Measurements from ENCODE around the gene EVPLL.
A peak's percentile ranks its signal among the peaks of the same experiment; 100 is the strongest.
"Not testable (repeated sequence)": the region's sequence is repeated elsewhere in the genome, so short reads cannot be mapped to it uniquely, and the experiment has no call there.

Gene EVPLL

DNA sequence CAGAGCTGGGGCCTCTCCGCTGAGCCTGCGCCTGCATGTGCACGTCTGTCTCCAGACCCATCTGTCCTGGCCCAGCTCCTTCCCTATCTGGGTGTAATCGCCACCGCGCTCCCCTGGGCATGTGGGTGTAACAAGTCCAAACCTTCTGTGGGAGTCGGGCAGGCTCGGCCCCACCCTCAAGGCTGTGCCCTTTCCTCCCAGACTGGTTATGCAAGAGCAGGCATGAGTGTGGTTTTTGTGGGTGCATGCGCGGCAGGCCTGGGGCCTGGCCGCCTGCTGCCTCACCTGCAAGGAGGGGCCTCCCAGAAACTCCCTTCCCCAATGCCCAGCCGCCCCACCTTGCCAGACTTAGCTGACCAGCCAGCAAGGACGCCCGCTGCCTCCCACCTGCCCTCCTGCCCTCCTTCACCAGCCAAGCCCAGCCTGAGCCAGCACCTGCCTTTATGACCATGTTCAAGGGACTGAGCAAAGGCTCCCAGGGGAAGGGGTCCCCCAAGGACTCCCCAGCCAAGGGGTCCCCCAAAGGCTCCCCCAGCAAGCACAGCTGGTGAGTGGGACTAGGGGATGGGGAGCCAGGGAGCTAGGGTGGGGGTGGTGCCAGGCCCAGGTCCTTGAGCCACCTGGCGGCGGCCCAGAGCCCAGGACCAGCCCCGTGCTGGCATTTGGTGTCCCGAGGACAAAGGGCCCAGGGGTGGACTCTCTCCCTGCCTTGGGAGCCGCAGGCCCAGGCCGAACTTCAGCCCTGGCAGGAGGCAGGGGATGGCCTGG lies at the start of gene EVPLL:
Gene EVPLL, plus strand, starts transcription at position 342 of the 768 bp plus-strand sequence. CDS start 3,160 bp downstream, outside the sequence.
- DNase-seq = no peak

DNA sequence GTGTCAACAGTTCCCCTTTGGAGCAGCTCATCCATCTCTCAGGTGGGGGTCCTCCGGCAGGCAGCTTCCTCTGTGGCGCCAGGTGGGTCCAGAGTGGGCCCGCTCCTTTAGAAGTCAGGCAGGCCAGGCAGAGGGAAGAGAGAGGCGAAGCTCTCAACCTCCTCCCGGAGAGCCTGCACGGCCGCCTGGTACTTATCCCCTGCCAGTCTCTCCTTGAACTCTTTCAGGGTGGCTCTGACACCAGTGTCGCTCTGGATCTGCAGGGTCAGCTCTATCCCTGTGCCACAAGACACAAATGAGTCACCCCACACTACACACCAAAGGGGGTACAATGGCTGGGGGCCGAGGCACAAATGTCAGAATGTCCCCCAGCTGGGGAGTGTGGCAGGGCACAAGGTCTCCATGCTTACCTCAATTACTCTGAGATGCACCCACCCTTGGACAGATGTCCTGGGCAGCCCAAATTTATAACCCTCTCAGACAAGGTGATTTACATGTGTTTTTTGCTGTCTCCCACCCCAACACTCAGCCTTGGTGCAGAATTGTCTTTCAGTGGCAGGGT lies 48.9 kb upstream of the EVPLL start:
- DNase-seq = no peak

DNA sequence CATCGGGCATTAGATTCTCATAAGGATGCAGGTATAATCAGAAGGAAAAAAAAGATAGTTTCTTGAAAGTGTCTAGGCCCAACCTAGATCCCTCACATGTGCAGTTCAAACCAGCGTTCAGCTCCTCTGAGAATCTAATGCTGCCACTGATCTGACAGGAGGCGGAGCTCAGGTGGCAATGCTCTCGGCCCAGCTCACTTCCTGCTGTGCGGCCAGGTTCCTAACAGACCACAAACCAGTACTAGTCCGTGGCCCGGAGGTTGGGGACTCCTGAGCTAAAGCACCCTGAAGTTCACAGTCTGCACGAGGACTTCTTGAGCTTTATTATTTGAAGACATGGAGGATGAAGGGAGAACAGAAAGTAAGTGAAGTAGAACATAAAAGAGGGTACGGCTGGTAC lies 45.7 kb upstream of the EVPLL start:
- no peak for DNase-seq

DNA sequence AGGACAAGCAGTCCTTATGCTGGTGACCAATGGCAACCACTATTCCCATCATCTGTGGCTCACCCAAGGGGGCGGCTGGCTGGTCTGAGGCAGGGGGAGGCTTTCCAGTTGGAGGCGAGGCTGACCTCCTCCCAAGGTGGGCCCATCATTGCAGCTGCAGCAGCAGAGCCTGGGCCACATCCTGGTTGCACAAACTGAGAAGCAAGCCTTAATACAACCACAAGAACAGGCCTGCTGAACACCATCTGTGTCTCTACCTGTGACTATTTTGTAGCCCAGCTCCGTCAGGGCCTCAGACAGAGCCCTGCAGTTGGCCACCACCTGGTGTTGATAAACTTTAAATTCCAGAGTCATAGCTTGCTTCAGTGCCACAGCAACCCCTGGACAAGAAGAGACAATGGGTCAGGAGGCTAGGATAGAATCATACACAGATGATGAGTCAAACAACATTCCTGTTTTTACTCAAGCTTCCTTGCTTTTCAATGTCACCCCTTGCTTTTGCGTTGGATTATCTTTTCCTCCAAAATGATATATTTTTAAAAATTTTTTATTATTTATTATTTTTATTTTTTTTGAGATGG lies 44.6 kb upstream of the EVPLL start:
- DNase-seq = no peak

DNA sequence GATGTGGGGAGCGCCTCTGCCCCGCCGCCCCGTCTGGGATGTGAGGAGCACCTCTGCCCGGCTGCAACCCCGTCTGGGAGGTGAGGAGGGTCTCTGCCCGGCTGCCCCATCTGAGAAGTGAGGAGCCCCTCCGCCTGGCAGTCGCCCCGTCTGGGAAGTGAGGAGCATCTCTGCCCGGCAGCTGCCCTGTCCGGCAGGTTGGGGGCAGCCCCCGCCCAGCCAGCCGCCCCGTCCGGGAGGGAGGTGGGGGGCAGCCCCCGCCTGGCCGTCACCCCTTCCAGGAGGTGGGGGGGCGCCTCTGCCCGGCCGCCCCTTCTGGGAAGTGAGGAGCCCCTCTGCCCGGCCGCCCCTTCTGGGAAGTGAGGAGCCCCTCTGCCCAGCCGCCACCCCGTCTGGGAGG lies 39.4 kb upstream of the EVPLL start:
- not testable (repeated sequence) for DNase-seq

DNA sequence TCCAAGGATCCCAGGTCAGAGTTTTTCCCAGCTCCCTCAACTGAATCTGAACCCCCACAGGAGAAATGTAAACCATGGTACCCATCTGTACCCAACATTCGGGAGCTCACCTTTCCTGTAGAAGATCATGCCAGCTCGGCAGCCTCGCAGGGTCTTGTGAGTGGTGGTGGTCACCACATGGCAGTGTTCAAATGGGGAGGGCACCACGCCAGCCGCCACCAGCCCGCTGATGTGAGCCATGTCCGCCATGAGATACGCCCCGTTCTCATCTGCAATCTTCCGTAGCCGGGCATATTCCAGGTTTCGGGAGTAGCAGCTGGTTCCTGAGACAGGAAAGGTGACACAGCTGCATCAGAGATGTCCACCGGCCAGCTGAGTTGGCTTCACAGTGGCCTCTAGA lies 37.6 kb upstream of the EVPLL start:
- no peak for DNase-seq

DNA sequence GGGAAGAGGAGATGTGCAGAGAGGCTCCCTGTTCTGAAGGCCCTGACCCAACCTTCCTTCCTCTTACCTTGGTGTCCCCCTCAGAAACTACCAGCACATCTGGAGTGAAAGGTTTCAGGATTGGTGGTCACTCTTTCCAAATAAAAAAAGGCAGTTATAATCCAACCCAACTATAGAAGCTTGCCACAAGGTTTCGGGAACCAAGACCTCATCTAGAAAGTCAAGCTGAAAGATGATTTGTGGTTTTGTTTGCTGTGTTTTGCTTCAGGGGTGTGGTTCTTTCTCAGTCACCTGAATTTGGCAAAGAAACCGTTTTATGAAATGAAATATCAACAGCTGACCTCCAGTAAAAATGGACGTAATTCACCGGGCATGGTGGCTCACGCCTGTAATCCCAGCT lies 33.6 kb upstream of the EVPLL start:
- no peak for DNase-seq

DNA sequence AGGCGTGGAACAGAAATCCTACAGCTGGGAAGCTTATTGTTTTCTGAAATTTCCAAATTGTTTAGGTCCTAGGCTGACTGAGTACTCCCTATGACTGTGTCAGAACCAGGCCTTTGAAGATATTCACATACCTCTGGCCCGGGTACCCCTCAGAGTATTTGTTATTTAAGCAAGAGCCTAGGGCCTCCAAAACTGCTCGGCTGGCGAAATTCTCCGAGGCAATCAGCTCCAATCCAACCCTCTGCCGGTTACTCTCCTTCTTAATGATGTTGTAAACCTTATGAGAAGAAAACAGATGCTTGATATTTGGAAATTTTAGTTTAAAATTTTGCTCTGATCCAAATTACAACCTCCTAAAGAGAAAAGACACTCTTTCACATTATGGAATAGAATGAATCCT lies 24.0 kb upstream of the EVPLL start:
- DNase-seq = no peak

DNA sequence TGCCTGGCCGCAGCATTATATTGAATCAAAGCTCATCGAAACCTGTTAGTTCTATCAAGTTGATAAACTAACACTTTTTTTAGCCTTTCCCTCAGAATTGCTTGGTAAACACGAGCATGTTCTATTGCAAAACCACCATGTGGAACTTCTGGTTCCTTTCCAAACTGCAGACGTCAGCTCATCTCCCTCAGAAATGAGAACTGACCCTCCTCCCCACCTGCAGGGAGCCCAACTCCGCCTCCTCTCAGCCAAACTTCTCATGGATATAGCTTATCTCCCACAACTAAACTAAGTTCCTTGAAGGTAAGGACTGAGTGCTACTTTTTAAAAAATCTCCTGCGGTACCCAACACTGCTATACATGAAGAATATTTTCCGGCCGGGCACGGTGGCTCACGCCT lies 21.0 kb upstream of the EVPLL start:
- DNase-seq = no peak

DNA sequence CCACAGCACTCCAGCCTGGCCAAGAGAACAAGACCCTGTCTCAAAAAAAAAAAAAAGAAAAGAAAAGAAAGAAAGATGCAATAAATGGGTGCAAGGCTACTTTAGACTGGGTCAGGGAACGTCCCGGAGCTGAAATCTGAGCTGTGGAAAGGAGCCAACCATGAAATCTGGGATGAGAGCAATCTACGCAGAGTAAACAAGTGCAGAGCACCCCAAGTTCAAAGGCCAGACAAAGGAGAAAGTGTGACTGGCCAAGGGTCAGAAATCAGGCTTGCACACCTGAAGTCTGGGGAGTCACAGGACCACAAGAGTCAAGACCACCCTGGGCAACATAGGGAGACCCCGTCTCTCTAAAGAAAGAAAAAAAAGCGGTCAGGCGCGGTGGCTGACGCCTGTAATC lies 17.1 kb upstream of the EVPLL start:
- no peak for DNase-seq

DNA sequence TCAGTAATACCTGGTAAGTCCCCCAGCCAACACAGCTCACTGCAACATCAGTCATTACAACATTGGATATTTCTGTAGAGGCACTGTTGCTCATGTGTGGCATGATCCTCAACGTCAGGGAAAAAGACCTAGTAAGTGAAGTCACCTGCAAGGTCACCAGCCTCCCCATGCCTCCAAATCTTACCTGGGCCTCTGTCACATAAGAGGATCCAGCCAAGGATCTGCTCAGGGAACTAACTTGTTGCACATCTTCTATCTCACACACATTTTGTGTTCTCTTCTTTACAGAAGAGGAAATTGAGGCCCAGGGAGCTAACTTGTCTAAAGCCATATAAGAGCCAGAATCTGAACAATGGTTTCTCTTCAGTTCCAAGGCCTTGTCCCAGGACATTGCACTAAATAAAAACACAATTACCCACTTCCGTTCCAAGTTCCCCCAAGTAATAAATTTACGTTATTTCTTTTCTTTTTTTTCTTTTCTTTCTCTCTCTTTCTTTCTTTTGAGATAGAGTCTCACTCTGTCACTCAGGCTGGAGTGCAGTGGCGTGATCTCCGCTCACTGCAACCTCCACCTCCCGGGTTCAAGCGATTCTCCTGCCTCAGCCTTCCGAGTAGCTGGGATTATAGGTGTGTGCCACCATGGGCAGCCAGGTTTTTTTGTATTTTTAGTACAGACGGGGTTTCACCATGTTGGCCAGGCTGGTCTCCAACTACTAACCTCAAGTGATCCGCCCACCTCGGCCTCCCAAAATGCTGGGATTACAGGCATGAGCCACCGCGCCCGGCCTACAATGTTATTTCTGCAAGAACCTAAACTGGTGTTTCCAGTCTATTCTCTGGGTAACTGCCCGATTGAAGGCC lies 15.5 kb upstream of the EVPLL start:
- DNase-seq = no peak

DNA sequence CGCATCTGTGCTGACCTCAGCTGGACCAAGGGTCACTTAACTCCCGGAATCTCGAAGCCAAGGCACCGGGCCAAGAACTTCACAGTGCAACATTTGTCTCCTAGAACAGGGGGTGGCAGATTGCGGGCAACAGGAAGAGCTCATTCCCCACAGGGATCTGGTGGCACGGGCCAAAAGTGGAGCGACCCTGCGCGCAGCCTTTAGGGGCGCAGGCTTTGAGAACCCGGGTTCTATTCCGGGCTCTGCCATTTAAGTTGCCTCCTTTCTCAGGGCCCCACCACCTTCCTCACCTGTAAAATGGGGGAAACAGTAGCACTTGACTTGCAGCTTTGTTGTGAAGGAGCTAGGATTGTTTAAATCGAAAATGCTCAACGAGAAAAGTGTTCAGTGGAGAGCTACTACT lies 14.9 kb upstream of the EVPLL start:
- no peak for DNase-seq

DNA sequence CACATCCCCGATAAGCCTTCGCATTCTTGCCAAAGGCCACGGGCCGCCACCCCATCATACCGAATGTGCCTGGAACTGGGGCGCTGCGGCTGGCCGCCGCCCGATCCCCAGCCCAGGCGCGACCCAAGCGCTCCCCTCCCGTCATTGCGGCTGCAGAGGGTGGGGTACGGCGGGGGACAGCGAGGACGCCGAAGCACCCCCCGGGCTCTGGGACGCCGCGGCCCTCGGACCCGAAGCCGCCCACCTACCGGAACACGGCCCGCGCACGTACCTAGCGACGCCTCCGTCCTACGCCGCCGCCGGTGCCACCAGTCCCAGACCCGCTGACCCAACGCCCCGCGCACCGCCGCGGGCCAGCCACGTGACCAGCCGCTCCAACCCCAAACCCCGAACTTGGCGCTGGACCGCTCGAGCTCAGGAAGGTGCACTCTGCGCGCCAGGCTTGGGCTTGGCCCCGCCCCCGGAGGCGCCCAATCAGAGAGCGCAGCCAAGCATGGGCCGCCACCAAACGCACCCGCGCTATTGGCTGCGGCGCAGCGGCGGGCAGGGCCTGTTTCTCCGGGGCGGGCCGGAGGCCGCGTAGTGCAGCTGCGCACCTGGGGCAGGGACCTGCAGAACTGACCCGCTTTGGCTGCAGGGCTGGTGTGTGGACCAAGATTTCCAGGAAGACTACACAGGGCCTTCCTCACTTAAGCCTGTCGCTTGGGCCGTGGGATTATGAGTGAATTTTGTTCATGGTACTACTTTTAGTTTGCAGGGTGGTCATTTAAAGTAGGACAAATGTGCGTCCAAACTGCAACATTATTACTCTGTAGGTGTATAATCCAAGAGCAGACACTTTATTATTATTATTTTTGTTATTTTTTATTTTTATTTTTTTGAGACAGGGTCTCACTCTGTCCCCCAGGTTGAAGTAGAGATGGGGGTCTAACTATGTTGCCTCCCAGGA lies 14.2 kb upstream of the EVPLL start, which contains the start of gene SHMT1:
Gene SHMT1, minus strand, starts transcription at position 450 of the 949 bp plus-strand sequence. CDS start 7,569 bp downstream, outside the sequence.
- peak; percentile 93 for DNase-seq

DNA sequence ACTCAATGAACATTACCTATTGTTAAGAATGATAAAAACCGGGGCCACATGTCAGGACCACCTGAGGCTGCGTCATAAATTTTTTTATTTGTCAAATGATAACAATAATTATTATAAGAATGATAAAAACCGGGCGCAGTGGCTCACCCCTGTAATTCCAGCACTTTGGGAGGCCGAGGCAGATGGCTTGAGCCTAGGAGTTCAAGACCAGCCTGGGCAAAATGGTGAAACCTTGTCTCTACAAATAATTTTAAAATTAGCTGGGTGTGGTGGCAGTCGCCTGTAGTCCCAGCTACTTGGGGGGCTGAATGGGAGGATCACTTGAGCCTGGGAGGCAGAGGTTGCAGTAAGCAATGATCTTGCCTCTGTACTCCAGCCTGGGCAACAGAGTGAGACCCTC lies 13.4 kb upstream of the EVPLL start:
- no peak for DNase-seq

DNA sequence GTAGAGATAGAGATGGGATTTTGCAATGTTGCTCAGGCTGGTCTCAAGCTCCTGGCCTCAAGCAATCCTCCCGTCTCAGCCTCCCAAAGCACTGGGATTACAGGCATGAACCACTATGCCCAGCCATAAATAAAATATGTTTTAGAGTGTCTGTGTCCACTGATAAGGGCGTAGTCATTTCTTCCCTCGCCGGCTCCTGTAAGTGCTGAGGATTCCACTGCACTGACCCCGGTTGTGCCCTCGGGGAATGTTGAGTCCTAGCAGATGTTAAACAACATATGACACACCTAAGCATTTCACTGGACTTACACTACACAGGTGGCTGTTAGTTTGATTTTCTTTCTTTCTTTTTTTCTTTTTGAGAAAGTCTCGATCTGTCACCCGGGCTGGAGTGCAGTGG lies 8.6 kb upstream of the EVPLL start:
- no peak for DNase-seq

DNA sequence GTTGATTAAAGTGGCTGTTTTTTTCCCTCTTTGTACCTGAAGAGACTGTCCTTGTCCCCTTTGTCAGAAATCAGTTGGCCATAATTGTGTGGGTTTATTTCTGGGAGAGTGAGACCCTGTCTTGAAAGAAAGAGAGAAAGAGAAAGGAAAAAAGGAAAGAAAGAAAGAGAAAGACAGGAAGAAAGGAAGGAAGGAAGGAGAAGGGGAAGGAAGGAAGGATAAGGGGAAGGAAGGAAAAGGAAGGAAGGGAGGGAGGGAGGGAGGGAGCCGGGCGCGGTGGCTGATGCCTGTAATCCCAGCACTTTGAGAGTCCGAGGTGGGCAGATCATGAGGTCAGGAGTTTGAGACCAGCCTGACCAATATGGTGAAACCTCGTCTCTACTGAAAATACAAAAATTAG lies 6.8 kb upstream of the EVPLL start:
- DNase-seq = no peak

DNA sequence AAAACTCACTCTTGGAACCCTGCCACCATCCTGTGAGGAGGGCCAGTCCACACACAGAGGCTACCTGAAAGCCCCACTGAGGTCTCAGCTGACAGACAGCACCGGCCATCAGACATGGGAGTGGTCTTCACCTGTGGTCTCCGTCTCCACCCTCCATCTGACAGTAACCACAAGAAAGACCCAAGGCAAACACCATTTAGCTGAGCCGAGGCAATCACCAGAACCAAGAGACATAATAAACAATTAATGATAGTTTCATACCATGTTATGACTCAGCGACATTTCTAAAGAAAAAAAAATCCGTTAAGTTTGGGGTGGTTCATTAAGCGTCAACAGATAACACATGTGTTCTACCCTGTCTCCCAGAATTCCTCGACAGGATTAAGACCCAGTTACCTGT lies 6.1 kb upstream of the EVPLL start:
- DNase-seq = no peak

DNA sequence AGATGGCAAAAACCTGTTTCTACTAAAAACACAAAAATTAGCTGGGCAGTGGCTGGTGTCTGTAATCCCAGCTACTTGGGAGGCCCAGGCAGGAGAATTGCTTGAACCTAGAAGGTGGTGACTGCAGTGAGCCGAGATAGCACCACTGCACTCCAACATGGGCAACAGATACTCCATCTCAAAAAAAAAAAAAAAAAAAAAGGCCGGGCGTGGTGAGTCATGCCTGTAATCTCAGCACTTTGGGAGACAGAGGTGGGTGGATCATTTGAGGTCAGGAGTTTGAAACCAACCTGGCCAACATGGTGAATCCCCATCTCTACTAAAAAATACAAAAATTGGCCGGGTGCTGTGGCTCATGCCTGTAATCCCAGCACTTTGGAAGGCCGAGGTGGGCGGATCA lies 4.4 kb upstream of the EVPLL start:
- not testable (repeated sequence) for DNase-seq

DNA sequence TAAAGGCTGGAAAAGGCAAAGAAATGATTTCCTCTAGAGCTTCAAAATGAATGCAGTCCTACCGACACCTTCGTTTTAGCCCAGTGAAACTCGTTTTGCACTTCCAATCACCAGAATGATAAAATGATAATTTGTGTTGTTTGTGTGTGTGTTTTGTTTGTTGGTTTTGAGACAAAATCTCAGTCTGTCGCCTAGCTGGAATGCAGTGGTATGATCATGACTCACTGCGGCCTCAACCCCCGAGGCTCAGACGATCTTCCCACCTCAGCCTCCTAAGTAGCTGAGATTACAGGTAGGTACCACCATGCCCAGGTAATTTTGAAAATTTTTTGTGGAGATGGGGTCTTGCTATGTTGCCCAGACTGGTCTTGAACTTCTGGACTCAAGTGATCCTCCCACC lies 3.4 kb upstream of the EVPLL start:
- no peak for DNase-seq

DNA sequence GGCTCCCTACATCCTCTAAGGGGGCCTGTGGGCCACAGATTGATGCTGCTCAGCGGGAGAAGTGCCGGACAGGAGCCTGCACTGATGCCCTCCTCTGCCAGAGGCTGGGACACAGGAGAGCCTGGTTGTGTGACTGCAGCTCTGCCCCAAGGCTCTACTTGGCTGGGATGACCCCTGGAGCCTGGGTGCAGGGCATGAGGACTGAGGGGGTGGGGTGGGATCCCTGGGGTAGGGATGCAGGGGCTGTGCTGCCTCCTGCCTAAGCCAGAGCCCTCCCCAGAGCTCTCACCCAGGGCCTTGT lies 577 bp downstream of the EVPLL start:
- DNase-seq = no peak

DNA sequence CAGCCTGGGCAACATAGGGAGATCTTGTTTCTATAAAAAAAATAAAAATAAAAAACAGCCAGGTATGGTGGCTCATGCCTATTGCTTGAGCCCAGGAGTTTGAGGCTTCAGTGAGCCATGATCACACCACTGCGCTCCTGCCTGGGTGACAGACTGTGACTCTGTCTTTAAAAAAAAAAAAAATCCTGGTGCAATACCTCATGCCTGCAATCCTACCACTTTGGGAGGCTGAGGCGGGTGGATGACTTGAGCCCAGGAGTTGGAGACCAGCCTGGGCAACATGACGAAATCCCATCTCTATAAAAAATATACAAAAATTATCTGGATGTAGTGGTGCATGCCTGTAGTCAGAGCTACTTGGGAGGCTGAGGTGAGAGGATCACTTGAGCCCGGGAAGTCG lies 1.0 kb downstream of the EVPLL start:
- DNase-seq = not testable (repeated sequence)

All from SHP77 treated with DMSO at 0.1 percent for 48 hours (cell line).